ENCODE data around the gene HOXA3.

DNA sequence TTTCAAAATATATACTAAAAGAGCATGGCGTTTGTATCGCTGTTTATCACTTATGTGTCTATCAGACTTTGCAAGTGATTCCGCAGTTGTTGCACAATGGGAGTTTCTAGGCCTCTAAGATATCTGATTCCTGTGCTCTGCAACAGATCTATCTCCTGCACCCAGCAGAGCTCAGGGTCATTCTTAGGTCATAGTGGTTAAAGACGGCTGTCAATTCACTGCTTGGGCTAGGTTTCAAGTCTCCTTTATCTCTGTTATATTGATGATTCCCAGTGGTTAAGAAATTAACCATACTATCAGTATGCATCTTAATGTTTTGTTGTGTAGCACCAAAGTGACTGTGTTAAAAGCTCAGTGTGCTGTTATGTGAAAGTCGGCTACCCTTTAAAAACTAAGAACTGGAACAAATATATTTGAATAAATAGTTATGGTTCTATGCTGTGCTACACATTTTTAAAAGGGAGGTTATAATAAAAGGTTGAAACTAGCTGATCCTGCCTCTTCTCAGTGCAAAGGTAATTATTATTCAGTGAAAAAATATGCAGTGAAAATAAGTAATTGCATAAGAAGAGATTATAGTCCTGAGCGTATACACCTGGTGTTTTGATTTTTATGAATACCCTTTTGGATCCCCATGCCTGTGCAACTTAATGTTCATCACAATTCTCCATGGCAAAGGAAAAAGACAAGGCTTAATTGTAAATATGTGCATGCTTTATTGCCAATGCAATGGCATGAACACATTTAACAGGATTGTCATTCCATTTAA is 80.6 kb downstream of the HOXA3 start:
- TF ChIP-seq TARDBP (IDR thresholded peaks at IDR 0.05): no peak
- TF ChIP-seq, protein P1, sequence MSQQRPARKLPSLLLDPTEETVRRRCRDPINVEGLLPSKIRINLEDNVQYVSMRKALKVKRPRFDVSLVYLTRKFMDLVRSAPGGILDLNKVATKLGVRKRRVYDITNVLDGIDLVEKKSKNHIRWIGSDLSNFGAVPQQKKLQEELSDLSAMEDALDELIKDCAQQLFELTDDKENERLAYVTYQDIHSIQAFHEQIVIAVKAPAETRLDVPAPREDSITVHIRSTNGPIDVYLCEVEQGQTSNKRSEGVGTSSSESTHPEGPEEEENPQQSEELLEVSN (IDR thresholded peaks at IDR 0.05; ENCODE audit: borderline replicate concordance in 1 of 2, extremely low read depth in 1 of 2, insufficient read depth in 1 of 2, insufficient read length in 1 of 2, low read depth in 1 of 2, low read length in 1 of 2, poor library complexity in 1 of 2, severe bottlenecking in 1 of 2): no peak
- no peak for TF ChIP-seq ETS2 (tag; IDR thresholded peaks at IDR 0.05; ENCODE audit: borderline replicate concordance, poor library complexity, severe bottlenecking)
- TF ChIP-seq, protein P2, sequence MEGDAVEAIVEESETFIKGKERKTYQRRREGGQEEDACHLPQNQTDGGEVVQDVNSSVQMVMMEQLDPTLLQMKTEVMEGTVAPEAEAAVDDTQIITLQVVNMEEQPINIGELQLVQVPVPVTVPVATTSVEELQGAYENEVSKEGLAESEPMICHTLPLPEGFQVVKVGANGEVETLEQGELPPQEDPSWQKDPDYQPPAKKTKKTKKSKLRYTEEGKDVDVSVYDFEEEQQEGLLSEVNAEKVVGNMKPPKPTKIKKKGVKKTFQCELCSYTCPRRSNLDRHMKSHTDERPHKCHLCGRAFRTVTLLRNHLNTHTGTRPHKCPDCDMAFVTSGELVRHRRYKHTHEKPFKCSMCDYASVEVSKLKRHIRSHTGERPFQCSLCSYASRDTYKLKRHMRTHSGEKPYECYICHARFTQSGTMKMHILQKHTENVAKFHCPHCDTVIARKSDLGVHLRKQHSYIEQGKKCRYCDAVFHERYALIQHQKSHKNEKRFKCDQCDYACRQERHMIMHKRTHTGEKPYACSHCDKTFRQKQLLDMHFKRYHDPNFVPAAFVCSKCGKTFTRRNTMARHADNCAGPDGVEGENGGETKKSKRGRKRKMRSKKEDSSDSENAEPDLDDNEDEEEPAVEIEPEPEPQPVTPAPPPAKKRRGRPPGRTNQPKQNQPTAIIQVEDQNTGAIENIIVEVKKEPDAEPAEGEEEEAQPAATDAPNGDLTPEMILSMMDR (IDR thresholded peaks at IDR 0.05 in 2 of 3, conservative IDR thresholded peaks at IDR 0.05 in 1 of 3; ENCODE audit: insufficient read depth in 2 of 3, low read depth in 1 of 3, low read length in 3 of 3): no peak
- TF ChIP-seq SAFB (IDR thresholded peaks at IDR 0.05; ENCODE audit: borderline replicate concordance, low read depth, low read length): no peak
- no peak for TF ChIP-seq SIN3A (IDR thresholded peaks at IDR 0.05; ENCODE audit: borderline replicate concordance in 2 of 2, control insufficient read depth in 1 of 2, low read depth in 2 of 2, low read length in 2 of 2)
- no peak for TF ChIP-seq ZNF695 (CRISPR knock-in tag; IDR thresholded peaks at IDR 0.05)

Data from K562 (cell line).